ENCODE data around the gene C15orf61. TPM values are rescaled to one million over a fixed set of nuclear protein-coding genes. Genes with fewer than 3 reads are reported as not detected.

C15orf61 gene
- polyA plus RNA-seq, 2 donors, result 0.92 to 1.8 TPM

- H3K4me3 ChIP-seq (ENCODE audit: low read depth in 1 of 2, low read length in 2 of 2), result no peak overlapping the region
- no peaks in the 10 kb centered on the region for H3K27me3 ChIP-seq (ENCODE audit: control insufficient read depth in 1 of 2, insufficient read depth in 2 of 2, low read length in 2 of 2)
- H3K27ac ChIP-seq (ENCODE audit: low read depth in 2 of 2, low read length in 1 of 2), result no peak overlapping the region
- 91 to 93% methylated on average over 6 of the region's 6 CpGs for WGBS, 2 donors
- H3K9me3 ChIP-seq (ENCODE audit: control insufficient read depth in 2 of 2, insufficient read depth in 1 of 2, low read depth in 1 of 2, low read length in 1 of 2), result no peaks in the 10 kb centered on the region
- H3K4me1 ChIP-seq (ENCODE audit: control insufficient read depth in 2 of 2, insufficient read depth in 2 of 2, low read length in 1 of 2), result no peaks in the 10 kb centered on the region
- no peaks in the 10 kb centered on the region for H3K36me3 ChIP-seq (ENCODE audit: control insufficient read depth in 2 of 2, insufficient read depth in 2 of 2, low read length in 1 of 2)
Observed at GRCh38 chr15:67504056-67504455, 16.9 kb upstream of the C15orf61 start.

DNA sequence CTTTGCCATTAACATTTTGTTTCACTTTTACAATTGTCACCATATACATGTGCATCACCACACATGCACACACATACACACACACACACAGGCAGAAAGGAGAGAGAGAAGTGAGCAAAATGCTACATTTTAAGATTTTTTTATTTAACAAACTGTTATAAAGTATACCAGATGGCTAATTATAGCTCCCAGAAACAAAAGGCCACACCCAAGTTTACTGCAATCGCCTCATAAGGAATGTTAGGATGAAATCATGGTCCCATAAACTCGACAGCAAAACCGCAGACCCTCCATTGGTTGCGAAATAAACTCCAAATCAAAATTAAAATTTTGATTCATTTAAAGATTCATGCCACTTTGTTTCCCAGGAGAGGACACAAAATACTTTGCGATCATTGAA is 16.1 kb upstream of the C15orf61 start:
- WGBS, 2 donors, result 88 to 94% methylated on average over 5 of the region's 5 CpGs
- no peak overlapping the region for H3K27ac ChIP-seq (ENCODE audit: low read depth in 2 of 2, low read length in 1 of 2)
- no peak overlapping the region for H3K4me3 ChIP-seq (ENCODE audit: low read depth in 1 of 2, low read length in 2 of 2)
- no peaks in the 10 kb centered on the region for H3K9me3 ChIP-seq (ENCODE audit: control insufficient read depth in 2 of 2, insufficient read depth in 1 of 2, low read depth in 1 of 2, low read length in 1 of 2)
- no peaks in the 10 kb centered on the region for H3K27me3 ChIP-seq (ENCODE audit: control insufficient read depth in 1 of 2, insufficient read depth in 2 of 2, low read length in 2 of 2)
- H3K4me1 ChIP-seq (ENCODE audit: control insufficient read depth in 2 of 2, insufficient read depth in 2 of 2, low read length in 1 of 2), result no peaks in the 10 kb centered on the region
- H3K36me3 ChIP-seq (ENCODE audit: control insufficient read depth in 2 of 2, insufficient read depth in 2 of 2, low read length in 1 of 2), result no peaks in the 10 kb centered on the region

GRCh38 chr15:67505675-67506572 is 15.0 kb upstream of the C15orf61 start:
- no peaks in the 10 kb centered on the region for H3K4me1 ChIP-seq (ENCODE audit: control insufficient read depth in 2 of 2, insufficient read depth in 2 of 2, low read length in 1 of 2)
- H3K27ac ChIP-seq (ENCODE audit: low read depth in 2 of 2, low read length in 1 of 2), result no peak overlapping the region
- WGBS, 2 donors, result 73 to 78% methylated on average over 5 of the region's 5 CpGs
- H3K4me3 ChIP-seq (ENCODE audit: low read depth in 1 of 2, low read length in 2 of 2), result no peak overlapping the region
- no peaks in the 10 kb centered on the region for H3K36me3 ChIP-seq (ENCODE audit: control insufficient read depth in 2 of 2, insufficient read depth in 2 of 2, low read length in 1 of 2)
- H3K27me3 ChIP-seq (ENCODE audit: control insufficient read depth in 1 of 2, insufficient read depth in 2 of 2, low read length in 2 of 2), result no peaks in the 10 kb centered on the region
- no peaks in the 10 kb centered on the region for H3K9me3 ChIP-seq (ENCODE audit: control insufficient read depth in 2 of 2, insufficient read depth in 1 of 2, low read depth in 1 of 2, low read length in 1 of 2)

GRCh38 chr15:67506775-67507747 is 13.9 kb upstream of the C15orf61 start:
- Histone ChIP-seq H3K27ac (ENCODE audit: low read depth in 2 of 2, low read length in 1 of 2) (no peak overlapping the region), H3K9me3 (ENCODE audit: control insufficient read depth in 2 of 2, insufficient read depth in 1 of 2, low read depth in 1 of 2, low read length in 1 of 2) (no peaks in the 10 kb centered on the region), H3K36me3 (ENCODE audit: control insufficient read depth in 2 of 2, insufficient read depth in 2 of 2, low read length in 1 of 2) (no peaks in the 10 kb centered on the region), H3K27me3 (ENCODE audit: control insufficient read depth in 1 of 2, insufficient read depth in 2 of 2, low read length in 2 of 2) (no peaks in the 10 kb centered on the region), H3K4me3 (ENCODE audit: low read depth in 1 of 2, low read length in 2 of 2) (no peak overlapping the region), H3K4me1 (ENCODE audit: control insufficient read depth in 2 of 2, insufficient read depth in 2 of 2, low read length in 1 of 2) (no peaks in the 10 kb centered on the region)
- 90% methylated on average over 11 of the region's 11 CpGs for WGBS, 2 donors

GRCh38 chr15:67508407-67508806 is 12.5 kb upstream of the C15orf61 start:
- WGBS, 2 donors, result 81 to 89% methylated on average over 3 of the region's 3 CpGs

GRCh38 chr15:67509918-67510317 is 11.0 kb upstream of the C15orf61 start:
- 93 to 94% methylated on average over 4 of the region's 4 CpGs for WGBS, 2 donors
- Histone ChIP-seq H3K27me3 (ENCODE audit: control insufficient read depth in 1 of 2, insufficient read depth in 2 of 2, low read length in 2 of 2) (no peaks in the 10 kb centered on the region), H3K4me3 (ENCODE audit: low read depth in 1 of 2, low read length in 2 of 2) (no peak overlapping the region), H3K36me3 (ENCODE audit: control insufficient read depth in 2 of 2, insufficient read depth in 2 of 2, low read length in 1 of 2) (no peaks in the 10 kb centered on the region), H3K9me3 (ENCODE audit: control insufficient read depth in 2 of 2, insufficient read depth in 1 of 2, low read depth in 1 of 2, low read length in 1 of 2) (no peaks in the 10 kb centered on the region), H3K4me1 (ENCODE audit: control insufficient read depth in 2 of 2, insufficient read depth in 2 of 2, low read length in 1 of 2) (no peaks in the 10 kb centered on the region), H3K27ac (ENCODE audit: low read depth in 2 of 2, low read length in 1 of 2) (no peak overlapping the region)

More at GRCh38 chr15:67508407-67508806, 12.5 kb upstream of the C15orf61 start:
- Histone ChIP-seq H3K9me3 (ENCODE audit: control insufficient read depth in 2 of 2, insufficient read depth in 1 of 2, low read depth in 1 of 2, low read length in 1 of 2) (no peaks in the 10 kb centered on the region), H3K36me3 (ENCODE audit: control insufficient read depth in 2 of 2, insufficient read depth in 2 of 2, low read length in 1 of 2) (no peaks in the 10 kb centered on the region), H3K4me1 (ENCODE audit: control insufficient read depth in 2 of 2, insufficient read depth in 2 of 2, low read length in 1 of 2) (no peaks in the 10 kb centered on the region), H3K4me3 (ENCODE audit: low read depth in 1 of 2, low read length in 2 of 2) (no peak overlapping the region), H3K27ac (ENCODE audit: low read depth in 2 of 2, low read length in 1 of 2) (no peak overlapping the region), H3K27me3 (ENCODE audit: control insufficient read depth in 1 of 2, insufficient read depth in 2 of 2, low read length in 2 of 2) (no peaks in the 10 kb centered on the region)

DNA sequence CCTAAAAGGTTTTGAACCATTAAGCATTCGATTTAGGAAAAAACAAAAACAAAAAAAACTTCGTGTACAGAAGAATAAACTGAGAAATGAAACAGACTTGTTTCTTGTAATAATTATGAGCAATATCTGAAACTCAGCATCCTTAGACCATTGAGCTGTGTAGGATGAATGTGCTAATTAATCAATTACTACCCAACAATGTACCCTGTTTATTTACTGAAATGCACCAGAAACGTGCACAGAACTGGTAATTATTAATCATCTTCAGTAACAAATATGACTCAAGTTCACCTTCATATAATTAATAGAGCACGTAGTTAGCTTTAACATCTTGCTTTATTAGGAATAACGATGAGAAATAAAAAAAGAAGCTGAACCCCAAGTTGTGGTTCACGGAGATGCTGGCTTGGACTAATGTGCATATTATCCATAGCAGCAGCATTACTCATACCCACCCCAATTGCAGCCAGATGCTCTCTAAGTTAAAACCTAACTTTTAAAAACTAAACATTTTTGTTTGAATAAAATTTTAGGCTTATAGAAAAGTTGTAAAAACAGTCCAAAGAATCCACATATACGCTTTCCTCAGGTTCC is 10.2 kb upstream of the C15orf61 start:
- Histone ChIP-seq H3K4me3 (ENCODE audit: low read depth in 1 of 2, low read length in 2 of 2) (no peak overlapping the region), H3K9me3 (ENCODE audit: control insufficient read depth in 2 of 2, insufficient read depth in 1 of 2, low read depth in 1 of 2, low read length in 1 of 2) (no peaks in the 10 kb centered on the region), H3K36me3 (ENCODE audit: control insufficient read depth in 2 of 2, insufficient read depth in 2 of 2, low read length in 1 of 2) (no peaks in the 10 kb centered on the region), H3K4me1 (ENCODE audit: control insufficient read depth in 2 of 2, insufficient read depth in 2 of 2, low read length in 1 of 2) (no peaks in the 10 kb centered on the region), H3K27me3 (ENCODE audit: control insufficient read depth in 1 of 2, insufficient read depth in 2 of 2, low read length in 2 of 2) (no peaks in the 10 kb centered on the region), H3K27ac (ENCODE audit: low read depth in 2 of 2, low read length in 1 of 2) (no peak overlapping the region)
- 83 to 86% methylated on average over 7 of the region's 7 CpGs for WGBS, 2 donors

GRCh38 chr15:67511606-67512005 is 9.3 kb upstream of the C15orf61 start:
- no peaks in the 10 kb centered on the region for H3K4me1 ChIP-seq (ENCODE audit: control insufficient read depth in 2 of 2, insufficient read depth in 2 of 2, low read length in 1 of 2)
- no peaks in the 10 kb centered on the region for H3K27me3 ChIP-seq (ENCODE audit: control insufficient read depth in 1 of 2, insufficient read depth in 2 of 2, low read length in 2 of 2)
- WGBS, 2 donors, result 96% methylated on average over 3 of the region's 3 CpGs
- no peaks in the 10 kb centered on the region for H3K9me3 ChIP-seq (ENCODE audit: control insufficient read depth in 2 of 2, insufficient read depth in 1 of 2, low read depth in 1 of 2, low read length in 1 of 2)
- no peaks in the 10 kb centered on the region for H3K36me3 ChIP-seq (ENCODE audit: control insufficient read depth in 2 of 2, insufficient read depth in 2 of 2, low read length in 1 of 2)
- no peak overlapping the region for H3K4me3 ChIP-seq (ENCODE audit: low read depth in 1 of 2, low read length in 2 of 2)
- H3K27ac ChIP-seq (ENCODE audit: low read depth in 2 of 2, low read length in 1 of 2), result no peak overlapping the region

DNA sequence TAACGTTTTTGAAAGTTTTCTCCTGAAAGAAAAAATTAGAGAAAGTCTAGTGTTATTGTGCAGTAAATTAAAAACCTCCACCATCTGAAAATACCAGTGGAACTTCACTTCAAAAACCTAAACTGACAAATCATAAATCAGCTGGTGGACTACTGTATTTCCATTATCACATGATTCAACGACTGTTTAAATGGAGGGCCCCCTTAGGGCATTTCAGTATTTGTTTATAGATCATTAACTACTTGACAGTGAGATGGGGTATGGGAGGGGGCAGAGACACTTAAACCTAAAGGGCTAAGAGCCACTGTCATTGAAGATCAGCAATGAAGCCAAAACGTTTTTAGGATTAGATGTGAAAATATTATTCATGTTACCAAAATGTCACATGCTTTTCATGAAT is 8.8 kb upstream of the C15orf61 start:
- Histone ChIP-seq H3K4me1 (ENCODE audit: control insufficient read depth in 2 of 2, insufficient read depth in 2 of 2, low read length in 1 of 2) (no peaks in the 10 kb centered on the region), H3K36me3 (ENCODE audit: control insufficient read depth in 2 of 2, insufficient read depth in 2 of 2, low read length in 1 of 2) (no peaks in the 10 kb centered on the region)
- 37 to 57% methylated on average over 3 of the region's 3 CpGs for WGBS, 2 donors

More for the DNA sequence above, 8.8 kb upstream of the C15orf61 start:
- H3K4me3 ChIP-seq (ENCODE audit: low read depth in 1 of 2, low read length in 2 of 2), result no peak overlapping the region
- H3K9me3 ChIP-seq (ENCODE audit: control insufficient read depth in 2 of 2, insufficient read depth in 1 of 2, low read depth in 1 of 2, low read length in 1 of 2), result no peaks in the 10 kb centered on the region
- H3K27me3 ChIP-seq (ENCODE audit: control insufficient read depth in 1 of 2, insufficient read depth in 2 of 2, low read length in 2 of 2), result no peaks in the 10 kb centered on the region
- no peak overlapping the region for H3K27ac ChIP-seq (ENCODE audit: low read depth in 2 of 2, low read length in 1 of 2)

Data from esophagus (tissue), 2 donors.